GM18868 (cell line): ENCODE measurements around the gene GRK5.
"Not testable (repeated sequence)": the region's sequence is repeated elsewhere in the genome, so short reads cannot be mapped to it uniquely, and the experiment has no call there.

Experiments used
- ATAC-seq: cut with Tn5 transposase; IDR thresholded peaks from one replicate; pipeline ENCODE4 v1.9.1; 2021; ENCODE audit warnings: mild to moderate bottlenecking, moderate library complexity; ENCODE audit not compliant: unreplicated experiment

The GRK5 gene

GRCh38 chr10:119431773-119432135 is 224.4 kb downstream of the GRK5 start:
- ATAC-seq: no peak

GRCh38 chr10:119434942-119435341 is 227.6 kb downstream of the GRK5 start:
- not testable (repeated sequence) for ATAC-seq

- ATAC-seq: no peak
Observed at GRCh38 chr10:119438717-119439116, 231.3 kb downstream of the GRK5 start.

- ATAC-seq: no peak
Observed at GRCh38 chr10:119439922-119440321, 232.6 kb downstream of the GRK5 start.

GRCh38 chr10:119441151-119441821 is 233.9 kb downstream of the GRK5 start:
- no peak for ATAC-seq

GRCh38 chr10:119441921-119442757 is 234.8 kb downstream of the GRK5 start:
- peak; percentile 44 for ATAC-seq

GRCh38 chr10:119442758-119443060 is 235.3 kb downstream of the GRK5 start:
- ATAC-seq: no peak

- ATAC-seq: no peak
Observed at GRCh38 chr10:119443441-119443840, 236.1 kb downstream of the GRK5 start.

- no peak for ATAC-seq
Observed at GRCh38 chr10:119443970-119444660, 236.7 kb downstream of the GRK5 start.

GRCh38 chr10:119444866-119445265 is 237.5 kb downstream of the GRK5 start:
- ATAC-seq: no peak

- ATAC-seq: peak; percentile 62
Observed at GRCh38 chr10:119445311-119445934, 238.1 kb downstream of the GRK5 start.

- no peak for ATAC-seq
Observed at GRCh38 chr10:119445935-119446317, 238.6 kb downstream of the GRK5 start.

GRCh38 chr10:119446441-119447277 is 239.3 kb downstream of the GRK5 start:
- ATAC-seq: no peak

GRCh38 chr10:119447421-119447820 is 240.1 kb downstream of the GRK5 start:
- no peak for ATAC-seq

GRCh38 chr10:119447823-119448546 is 240.6 kb downstream of the GRK5 start:
- ATAC-seq: no peak

- no peak for ATAC-seq
Observed at GRCh38 chr10:119448628-119449584, 241.5 kb downstream of the GRK5 start.

GRCh38 chr10:119449760-119450461 is 242.5 kb downstream of the GRK5 start:
- ATAC-seq: peak; percentile 57

- ATAC-seq: no peak
Observed at GRCh38 chr10:119450606-119451299, 243.4 kb downstream of the GRK5 start.
